Measurements from ENCODE around the gene PPP1CA.

DNA sequence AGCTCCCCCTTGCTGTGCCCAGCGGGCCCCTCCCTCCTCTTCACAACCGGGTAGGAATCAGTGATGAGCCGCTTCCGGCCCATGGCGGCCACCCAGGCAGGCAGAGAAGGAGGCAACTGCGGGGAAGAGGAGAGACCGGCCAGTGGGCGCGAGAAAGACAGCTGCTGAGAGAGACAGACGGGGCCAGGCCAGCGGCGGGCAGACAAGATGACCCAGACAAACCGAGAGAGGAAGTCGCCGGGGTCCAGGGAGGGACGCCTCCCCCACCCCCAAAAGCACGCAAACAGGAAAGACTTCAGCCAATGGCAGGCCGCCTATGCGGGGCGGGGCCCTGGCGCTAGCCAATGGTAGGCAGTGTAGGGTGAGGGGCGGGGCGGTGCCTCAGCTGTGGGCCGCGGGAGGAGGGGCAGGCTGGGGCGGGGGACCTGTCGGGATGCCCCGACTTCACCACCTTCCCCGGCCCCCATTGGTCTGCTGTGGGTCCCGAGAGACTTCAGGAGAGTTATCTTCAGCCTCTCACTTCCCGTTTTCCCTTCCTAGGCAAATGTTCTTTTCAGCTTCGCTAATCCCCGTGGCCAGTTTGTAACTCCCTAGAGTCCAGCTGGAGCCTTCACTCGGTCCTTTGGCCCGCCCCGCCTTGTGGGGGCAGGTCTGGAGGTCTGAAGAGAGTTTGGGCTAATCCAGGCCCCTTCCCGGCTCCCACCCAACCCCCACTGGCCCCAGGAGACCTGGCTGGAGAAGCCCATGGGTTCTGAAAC is 48.2 kb downstream of the PPP1CA start, which contains the start of gene POLD4:
- TF ChIP-seq, protein P1, sequence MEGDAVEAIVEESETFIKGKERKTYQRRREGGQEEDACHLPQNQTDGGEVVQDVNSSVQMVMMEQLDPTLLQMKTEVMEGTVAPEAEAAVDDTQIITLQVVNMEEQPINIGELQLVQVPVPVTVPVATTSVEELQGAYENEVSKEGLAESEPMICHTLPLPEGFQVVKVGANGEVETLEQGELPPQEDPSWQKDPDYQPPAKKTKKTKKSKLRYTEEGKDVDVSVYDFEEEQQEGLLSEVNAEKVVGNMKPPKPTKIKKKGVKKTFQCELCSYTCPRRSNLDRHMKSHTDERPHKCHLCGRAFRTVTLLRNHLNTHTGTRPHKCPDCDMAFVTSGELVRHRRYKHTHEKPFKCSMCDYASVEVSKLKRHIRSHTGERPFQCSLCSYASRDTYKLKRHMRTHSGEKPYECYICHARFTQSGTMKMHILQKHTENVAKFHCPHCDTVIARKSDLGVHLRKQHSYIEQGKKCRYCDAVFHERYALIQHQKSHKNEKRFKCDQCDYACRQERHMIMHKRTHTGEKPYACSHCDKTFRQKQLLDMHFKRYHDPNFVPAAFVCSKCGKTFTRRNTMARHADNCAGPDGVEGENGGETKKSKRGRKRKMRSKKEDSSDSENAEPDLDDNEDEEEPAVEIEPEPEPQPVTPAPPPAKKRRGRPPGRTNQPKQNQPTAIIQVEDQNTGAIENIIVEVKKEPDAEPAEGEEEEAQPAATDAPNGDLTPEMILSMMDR (IDR thresholded peaks at IDR 0.05): no peak
- TF ChIP-seq POLR2A (IDR thresholded peaks at IDR 0.05) (peak; percentile 95), POLR2AphosphoS5 (IDR thresholded peaks at IDR 0.05) (peak; percentile 93)
